ENCODE data around the gene MAP3K5.

The MAP3K5 gene

GRCh38 chr6:136553166-136553787, 239.0 kb downstream of the MAP3K5 start:
- DNase-seq: no peak

GRCh38 chr6:136552054-136552453, 240.2 kb downstream of the MAP3K5 start:
- no peak for DNase-seq

GRCh38 chr6:136551103-136551502, 241.2 kb downstream of the MAP3K5 start:
- no peak for DNase-seq

GRCh38 chr6:136550330-136551071, 241.8 kb downstream of the MAP3K5 start, which contains the start of gene MAP7:
MAP7 (minus strand) TSS chr6:136550422; CDS start chr6:136550408, 14 bp downstream.
- DNase-seq: peak; percentile 51 to 54

GRCh38 chr6:136550045-136550329, 242.3 kb downstream of the MAP3K5 start:
- DNase-seq: no peak

- no peak for DNase-seq
Measured at GRCh38 chr6:136549300-136550044, 242.8 kb downstream of the MAP3K5 start.

GRCh38 chr6:136548582-136549299, 243.5 kb downstream of the MAP3K5 start:
- DNase-seq: no peak

- no peak for DNase-seq
Measured at GRCh38 chr6:136547871-136548270, 244.4 kb downstream of the MAP3K5 start.

- DNase-seq: no peak
Measured at GRCh38 chr6:136547336-136547735, 244.9 kb downstream of the MAP3K5 start.

GRCh38 chr6:136546331-136546730, 245.9 kb downstream of the MAP3K5 start:
- DNase-seq: no peak

- no peak for DNase-seq
Measured at GRCh38 chr6:136544326-136544725, 248.0 kb downstream of the MAP3K5 start.

GRCh38 chr6:136541395-136541794, 250.9 kb downstream of the MAP3K5 start:
- no peak for DNase-seq

GRCh38 chr6:136539967-136540652, 252.2 kb downstream of the MAP3K5 start:
- no peak for DNase-seq

GRCh38 chr6:136538836-136539235, 253.4 kb downstream of the MAP3K5 start:
- DNase-seq: no peak

GRCh38 chr6:136535880-136536650, 256.2 kb downstream of the MAP3K5 start:
- DNase-seq: no peak

- no peak for DNase-seq
Measured at GRCh38 chr6:136535017-136535765, 257.1 kb downstream of the MAP3K5 start.

GRCh38 chr6:136534268-136534667, 258.0 kb downstream of the MAP3K5 start:
- no peak for DNase-seq

GRCh38 chr6:136533487-136533886, 258.8 kb downstream of the MAP3K5 start:
- no peak for DNase-seq

GRCh38 chr6:136532030-136532429, 260.2 kb downstream of the MAP3K5 start:
- no peak for DNase-seq

- DNase-seq: no peak
Measured at GRCh38 chr6:136529710-136530109, 262.6 kb downstream of the MAP3K5 start.

GRCh38 chr6:136528477-136528876, 263.8 kb downstream of the MAP3K5 start:
- DNase-seq: no peak
